Measurements from ENCODE around the gene GDPD1.
"Not testable (repeated sequence)": the region's sequence is repeated elsewhere in the genome, so short reads cannot be mapped to it uniquely, and the experiment has no call there.

GDPD1 gene

DNA sequence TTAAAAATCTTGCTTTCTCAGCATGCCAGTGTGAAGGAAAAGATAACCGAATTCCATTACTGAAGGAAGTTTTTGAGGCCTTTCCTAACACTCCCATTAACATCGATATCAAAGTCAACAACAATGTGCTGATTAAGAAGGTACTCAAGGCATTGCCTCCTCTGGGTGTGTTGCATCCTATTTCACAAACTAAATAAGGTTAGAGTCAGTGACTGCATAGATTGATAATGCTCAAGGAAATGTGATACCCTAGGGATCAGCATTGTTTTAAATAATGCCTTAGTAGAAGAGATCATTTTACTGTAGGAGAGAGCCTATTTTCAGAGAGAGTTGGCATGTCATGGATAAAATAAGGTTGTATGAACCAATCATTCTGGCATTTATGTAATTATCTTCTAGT, 36.8 kb downstream of the GDPD1 start:
- no peak for DNase-seq

DNA sequence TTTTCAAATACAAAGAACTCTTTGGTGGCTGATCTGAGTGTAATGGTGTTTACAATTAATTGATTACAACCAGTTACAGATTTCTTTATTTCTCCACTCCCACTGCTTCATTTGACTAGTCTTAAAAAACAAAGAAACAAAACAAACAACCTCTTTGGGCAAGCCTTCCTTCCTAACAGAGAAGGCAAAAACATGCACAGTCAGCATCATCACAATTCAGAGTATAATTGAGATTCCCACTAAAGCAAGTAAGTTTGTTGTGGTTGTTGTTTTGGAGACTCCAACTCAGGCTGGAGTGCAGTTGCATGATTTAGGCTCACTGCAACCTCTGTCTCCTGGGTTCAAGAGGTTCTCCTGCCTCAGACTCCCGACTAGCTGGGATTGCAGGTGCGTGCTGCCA, 40.4 kb downstream of the GDPD1 start:
- no peak for DNase-seq

DNA sequence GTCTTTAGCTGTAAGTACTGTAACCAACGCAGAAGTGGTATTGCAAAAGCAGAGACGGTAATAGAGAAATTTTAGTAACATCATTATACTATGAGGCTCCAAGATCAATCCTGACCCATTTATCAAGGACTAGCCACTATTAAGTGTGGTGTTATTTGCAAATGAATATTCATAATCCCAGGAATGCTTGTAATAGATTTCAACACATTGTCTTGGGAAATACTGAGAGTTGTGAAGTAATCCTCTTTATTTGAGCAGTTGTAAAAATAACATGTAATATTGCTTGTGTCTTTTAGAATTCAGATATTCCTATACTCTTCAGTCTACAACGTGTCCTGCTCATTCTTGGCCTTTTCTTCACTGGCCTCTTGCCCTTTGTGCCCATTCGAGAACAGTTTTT, 46.4 kb downstream of the GDPD1 start:
- no peak for DNase-seq

- no peak for DNase-seq
These were observed 47.5 kb downstream of the GDPD1 start for GRCh38 chr17:59267776-59268175.

DNA sequence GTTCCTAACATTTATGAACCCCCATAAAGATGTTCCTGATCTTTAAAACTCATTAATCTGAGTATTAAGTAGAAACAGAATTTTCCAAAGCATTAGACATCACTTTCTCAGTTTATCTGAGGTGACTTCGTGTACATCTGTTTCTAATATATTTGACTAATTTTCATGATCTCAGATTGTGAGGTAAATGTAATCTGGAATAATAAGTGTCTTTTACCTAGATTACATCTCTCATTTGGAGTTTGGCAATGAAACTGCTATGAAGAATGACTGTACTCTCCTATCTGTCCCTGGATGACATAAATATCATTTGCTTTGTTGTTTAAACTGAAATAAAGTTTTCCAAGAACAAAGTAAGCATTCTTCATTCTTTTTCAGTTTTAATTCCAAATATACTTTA, 55.3 kb downstream of the GDPD1 start:
- no peak for DNase-seq

DNA sequence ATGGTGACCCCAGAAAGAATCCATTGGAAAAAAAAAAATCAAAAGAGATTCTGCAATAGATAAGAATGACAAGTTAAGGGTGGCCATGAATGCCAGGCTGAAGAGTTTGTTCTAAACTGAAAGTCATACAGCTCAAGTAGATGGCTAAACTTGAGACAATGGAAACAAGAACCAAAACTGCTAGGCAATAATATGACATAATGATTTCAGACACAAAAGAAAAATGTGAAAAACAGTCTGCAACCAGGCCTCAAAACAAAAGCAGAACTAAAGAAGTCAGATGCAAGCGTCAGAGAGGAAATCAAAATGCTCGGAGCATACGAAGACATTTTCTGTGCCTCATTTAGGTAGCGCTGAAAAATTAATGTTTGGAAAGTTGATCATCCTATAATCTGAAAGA, 56.7 kb downstream of the GDPD1 start:
- DNase-seq, result no peak

DNA sequence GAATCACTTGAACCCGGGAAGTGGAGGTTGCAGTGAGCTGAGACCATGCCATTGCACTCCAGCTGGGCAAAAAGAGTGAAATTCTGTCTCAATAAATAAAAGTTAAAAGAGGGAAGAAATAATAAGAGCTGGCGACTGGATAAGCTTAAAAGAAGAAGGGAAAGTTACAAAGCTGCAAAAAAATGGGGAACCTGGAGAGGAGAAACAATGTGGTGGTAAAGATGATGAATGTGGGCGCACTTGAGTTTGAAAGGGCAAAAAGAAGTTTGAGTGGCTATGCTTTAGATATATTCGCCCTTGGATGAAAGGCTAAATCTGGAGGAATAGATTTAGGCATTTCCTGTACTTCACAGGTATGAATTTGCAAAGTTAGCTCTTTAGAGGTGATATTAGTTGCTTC, 58.1 kb downstream of the GDPD1 start:
- no peak for DNase-seq

- DNase-seq, result no peak
These were observed 64.0 kb downstream of the GDPD1 start for GRCh38 chr17:59284317-59284716.

GRCh38 chr17:59287452-59287851, 67.1 kb downstream of the GDPD1 start:
- DNase-seq, result no peak

DNA sequence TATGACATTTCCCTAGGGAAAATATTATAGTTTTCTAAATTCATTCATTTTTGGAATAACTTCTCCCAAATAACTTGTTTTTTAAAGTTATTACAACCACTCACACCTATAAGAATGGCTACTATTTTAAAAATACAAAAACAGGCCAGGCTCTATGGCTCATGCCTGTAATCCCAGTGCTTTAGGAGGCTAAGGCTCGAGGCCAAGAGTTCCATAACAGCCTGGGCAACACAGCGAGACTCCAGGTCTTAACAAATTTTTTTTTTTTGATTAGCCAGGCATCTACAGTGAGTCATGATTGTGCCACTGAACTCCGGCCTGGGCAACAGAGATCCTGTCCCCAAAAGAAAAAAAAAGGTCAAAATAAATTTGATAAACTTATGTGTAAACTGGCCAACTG, 67.6 kb downstream of the GDPD1 start:
- no peak for DNase-seq

GRCh38 chr17:59289981-59290301, 69.6 kb downstream of the GDPD1 start:
- no peak for DNase-seq

GRCh38 chr17:59290302-59290998, 70.1 kb downstream of the GDPD1 start:
- not testable (repeated sequence) for DNase-seq

DNA sequence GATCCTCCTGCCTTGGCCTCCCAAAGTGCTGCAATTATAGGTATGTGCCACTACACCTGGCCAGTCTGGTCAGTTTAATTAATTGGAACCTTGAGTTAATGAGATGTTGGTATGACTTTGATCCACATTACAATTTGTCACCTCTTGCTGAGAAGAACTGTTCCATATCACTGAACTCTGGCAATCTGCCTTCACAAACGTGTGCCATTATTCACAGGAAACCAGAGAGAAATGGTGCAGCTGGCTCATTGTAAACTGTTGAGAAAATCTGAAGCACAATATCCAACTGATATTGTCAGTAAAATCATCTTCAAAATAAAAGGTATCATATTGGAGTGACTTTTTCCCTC, 71.8 kb downstream of the GDPD1 start:
- no peak for DNase-seq

- DNase-seq, result no peak
These were observed 75.9 kb downstream of the GDPD1 start for GRCh38 chr17:59296190-59296589.

- DNase-seq, result no peak
These were observed 78.2 kb downstream of the GDPD1 start for GRCh38 chr17:59298521-59298920.

DNA sequence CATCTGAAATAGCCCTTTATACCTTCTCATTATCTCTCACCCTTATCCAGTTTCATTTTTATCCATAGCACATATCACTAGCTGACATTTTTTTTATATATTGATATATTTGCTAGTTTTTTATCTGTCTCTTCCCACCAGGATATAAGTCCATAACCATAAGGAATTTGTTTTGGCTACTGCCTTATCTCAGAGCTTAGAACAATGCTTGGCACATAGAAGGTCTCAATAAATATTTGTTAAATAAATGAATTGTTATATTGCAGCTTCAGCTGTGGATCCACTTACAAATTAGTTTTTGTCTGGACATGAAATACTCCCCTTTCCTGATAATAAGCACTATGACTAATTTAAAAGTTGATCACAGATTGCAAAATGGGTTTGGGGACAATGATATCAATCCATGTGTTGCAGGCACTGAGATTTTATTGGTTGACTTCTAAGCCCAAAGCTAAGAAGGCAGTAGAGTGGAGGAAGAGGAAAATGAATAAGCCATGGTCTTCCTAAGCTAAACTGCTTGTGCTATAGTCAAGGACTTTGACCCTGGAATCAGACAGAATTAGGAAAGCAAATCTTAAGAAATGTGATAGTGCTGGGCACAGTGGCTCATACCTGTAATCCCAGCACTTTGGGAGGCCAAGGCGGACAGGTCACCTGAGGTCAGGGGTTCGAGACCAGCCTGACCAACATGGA, 79.2 kb downstream of the GDPD1 start:
- DNase-seq, result no peak

GRCh38 chr17:59300941-59301340, 80.6 kb downstream of the GDPD1 start:
- DNase-seq, result no peak

DNA sequence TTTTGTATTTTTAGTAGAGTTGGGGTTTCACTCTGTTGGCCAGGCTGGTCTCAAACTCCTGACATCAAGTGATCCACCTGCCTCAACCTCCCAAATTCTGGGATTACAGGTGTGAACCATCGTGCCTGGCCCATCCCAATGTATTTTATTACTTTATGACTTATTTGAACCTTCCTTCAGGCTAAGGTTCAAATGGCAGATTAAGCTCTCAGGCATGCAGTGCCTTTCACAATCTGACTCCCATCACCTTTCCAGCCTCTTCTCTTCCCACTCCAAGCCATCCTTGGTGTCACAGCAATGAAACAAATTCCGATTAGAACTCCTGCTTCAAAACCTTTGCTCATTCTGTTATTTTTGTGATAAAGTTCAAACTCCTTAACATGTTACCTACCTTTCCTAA, 84.5 kb downstream of the GDPD1 start:
- no peak for DNase-seq

DNA sequence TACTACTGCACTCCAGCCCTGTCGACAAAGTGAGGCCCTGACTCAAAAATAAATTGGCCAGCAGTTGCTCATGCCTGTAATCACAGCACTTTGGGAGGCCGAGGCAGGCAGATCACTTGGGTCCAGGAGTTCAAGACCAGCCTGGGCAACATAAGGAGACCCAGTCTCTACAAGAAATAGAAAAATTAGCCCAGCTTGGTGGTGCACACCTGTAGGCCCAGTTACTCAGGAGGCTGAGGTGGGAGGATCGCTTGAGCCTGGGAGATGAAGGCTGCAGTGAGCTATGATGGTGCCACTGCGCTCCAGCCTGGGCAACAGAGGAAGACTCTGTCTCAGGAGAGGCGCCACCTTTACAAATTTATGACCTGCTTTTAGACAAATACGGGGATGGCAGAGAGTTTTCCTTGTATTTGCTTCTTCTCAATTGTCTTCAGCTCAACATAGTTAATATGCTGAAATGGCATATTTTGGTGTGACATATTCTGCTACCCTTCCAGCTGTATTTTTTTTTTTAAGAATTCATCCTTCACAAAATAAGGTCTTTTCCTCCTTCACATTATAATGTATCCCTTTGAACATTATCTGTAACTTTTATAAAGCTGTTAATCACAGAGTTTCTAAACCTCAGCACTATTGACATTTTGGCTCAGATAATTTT, 90.1 kb downstream of the GDPD1 start:
- no peak for DNase-seq

GRCh38 chr17:59311051-59311468, 90.7 kb downstream of the GDPD1 start:
- DNase-seq, result peak; percentile 14 to 41

DNA sequence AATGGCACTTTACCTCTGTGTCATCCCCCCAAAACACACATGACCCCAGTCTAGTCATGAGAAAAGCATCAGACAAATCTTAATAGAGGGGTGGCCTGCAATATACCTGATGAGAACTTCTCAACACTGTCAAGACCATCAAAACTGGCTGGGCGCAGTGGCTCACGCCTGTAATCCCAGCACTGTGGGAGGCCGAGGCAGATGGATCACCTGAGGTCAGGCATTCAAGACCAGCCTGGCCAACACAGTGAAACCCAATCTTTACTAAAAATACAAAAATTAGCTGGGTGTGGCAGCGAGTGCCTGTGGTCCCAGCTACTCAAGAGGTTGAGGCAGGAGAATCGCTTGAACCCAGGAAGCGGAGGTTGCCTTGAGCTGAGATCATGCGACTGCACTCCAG, 91.2 kb downstream of the GDPD1 start:
- DNase-seq, result not testable (repeated sequence)

DNA sequence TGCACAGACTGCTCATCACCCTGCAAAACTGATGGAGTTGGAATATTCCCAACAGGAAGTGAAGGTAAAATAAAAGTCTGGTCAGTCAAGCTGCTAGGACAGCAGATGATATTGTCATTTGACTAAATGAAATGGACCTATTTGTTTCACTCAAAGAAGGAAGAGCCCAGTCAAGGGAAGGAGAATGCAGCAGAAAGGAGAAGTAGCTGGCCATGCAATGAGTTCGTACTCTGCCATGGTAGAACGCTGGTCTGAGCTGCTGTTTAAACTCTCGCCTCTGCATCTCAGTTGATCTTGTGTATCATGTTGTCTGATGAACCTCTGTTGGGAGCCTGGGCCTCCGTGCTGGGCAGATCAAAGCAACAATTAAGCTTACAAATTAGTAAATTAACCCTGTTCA, 95.6 kb downstream of the GDPD1 start:
- DNase-seq, result no peak

Measured in stimulated activated CD4-positive, alpha-beta T cell treated with anti-CD3 and anti-CD28 coated beads, Interleukin-2, amount 100 ng/mL, for 24 hours (primary cell).